HepG2 (cell line): ENCODE data around the gene MAST1. TPM values are rescaled to one million over a fixed set of nuclear protein-coding genes. Genes with fewer than 3 reads are reported as not detected.

Source experiments
- AHDC1 ChIP-seq: sonication (generic); formaldehyde crosslinking; IDR thresholded peaks from 2 replicates; pipeline ENCODE4 v1.5.1; 2020; ENCODE audit warnings: mild to moderate bottlenecking, missing genetic modification reagents, borderline replicate concordance
- ELK4 ChIP-seq: sonication (generic); formaldehyde crosslinking; IDR thresholded peaks from 2 replicates; pipeline ENCODE4 v1.9.0; 2021; ENCODE audit warnings: missing genetic modification reagents, borderline replicate concordance
- EP300 ChIP-seq, 3 experiments: sonication (generic) in 1 of 3; formaldehyde crosslinking in 1 of 3; IDR thresholded peaks; 2 replicates each; pipeline versions ENCODE4 v1.5.1 to v1.6.1; 2011 to 2020; ENCODE audit warnings: low read depth in 2 of 3, low read length in 2 of 3, borderline replicate concordance in 1 of 3, improper control_type of control experiment in 1 of 3, mild to moderate bottlenecking in 1 of 3, missing genetic modification reagents in 1 of 3, moderate library complexity in 1 of 3
- HOXA5 ChIP-seq: sonication (generic); formaldehyde crosslinking; IDR thresholded peaks from 2 replicates; pipeline ENCODE4 v1.4.0; 2020; ENCODE audit warnings: missing genetic modification reagents
- HOXA9 ChIP-seq: sonication (generic); formaldehyde crosslinking; IDR thresholded peaks from 2 replicates; pipeline ENCODE4 v1.8.1; 2022; ENCODE audit warnings: missing genetic modification reagents, mild to moderate bottlenecking, moderate library complexity, borderline replicate concordance
- KDM2A ChIP-seq: sonication (generic); formaldehyde crosslinking; IDR thresholded peaks from 2 replicates; pipeline ENCODE4 v1.4.0; 2020; ENCODE audit warnings: low read depth, missing genetic modification reagents, borderline replicate concordance
- KDM3A ChIP-seq: IDR thresholded peaks from 2 replicates; pipeline ENCODE4 v1.6.1; 2018; ENCODE audit warnings: low read depth, missing compliant biosample characterization
- MIER2 ChIP-seq: IDR thresholded peaks from 2 replicates; pipeline ENCODE4 v1.6.1; 2016; ENCODE audit warnings: missing biosample characterization, missing genetic modification reagents
- MTA1 ChIP-seq: sonication (generic); formaldehyde crosslinking; IDR thresholded peaks from 2 replicates; pipeline ENCODE4 v1.4.0; 2020; ENCODE audit warnings: missing genetic modification reagents, mild to moderate bottlenecking, borderline replicate concordance
- PCBP1 ChIP-seq: fragments of 200-400 bp; formaldehyde crosslinking; IDR thresholded peaks from 2 replicates; pipeline ENCODE4 v1.6.1; 2017; ENCODE audit warnings: mild to moderate bottlenecking, low read depth, low read length, borderline replicate concordance
- PRPF4 ChIP-seq: fragments of 200-400 bp; formaldehyde crosslinking; IDR thresholded peaks from 2 replicates; pipeline ENCODE4 v1.6.1; 2016; ENCODE audit warnings: low read length, low read depth; ENCODE audit not compliant: poor library complexity, severe bottlenecking
- PTBP1 ChIP-seq: fragments of 200-400 bp; formaldehyde crosslinking; IDR thresholded peaks from 2 replicates; pipeline ENCODE4 v1.6.1; 2018; ENCODE audit warnings: low read length, low read depth; ENCODE audit not compliant: poor library complexity, severe bottlenecking
- SIN3A ChIP-seq: IDR thresholded peaks from 2 replicates; pipeline ENCODE4 v1.6.1; 2011; ENCODE audit warnings: low read depth, mild to moderate bottlenecking, control low read depth, low read length, borderline replicate concordance
- SIN3B ChIP-seq: fragments of 150-350 bp; IDR thresholded peaks from 2 replicates; pipeline ENCODE4 v1.6.1; 2014; ENCODE audit warnings: low read length
- SOX13 ChIP-seq, 3 experiments: fragments of 450-650 bp in 1 of 3; sonication (generic) in 1 of 3; formaldehyde crosslinking in 1 of 3; IDR thresholded peaks in 2 of 3; conservative IDR thresholded peaks in 1 of 3; 2 replicates each; pipeline versions ENCODE4 v1.5.0 to v1.6.1; 2016 to 2020; ENCODE audit warnings: antibody characterized with exemption in 1 of 3, mild to moderate bottlenecking in 1 of 3, missing compliant biosample characterization in 1 of 3, missing genetic modification reagents in 1 of 3, moderate library complexity in 1 of 3
- SP4 ChIP-seq: sonication (generic); formaldehyde crosslinking; IDR thresholded peaks from 2 replicates; pipeline ENCODE4 v1.8.1; 2023; ENCODE audit warnings: mild to moderate bottlenecking, missing genetic modification reagents
- TCF12 ChIP-seq, 2 experiments: fragments of 450-650 bp in 1 of 2; sonication (generic) in 1 of 2; formaldehyde crosslinking in 1 of 2; IDR thresholded peaks; 2 replicates each; pipeline versions ENCODE4 v1.6.1 to v1.8.0; 2017 to 2022; ENCODE audit warnings: antibody characterized with exemption in 1 of 2, mild to moderate bottlenecking in 1 of 2, missing genetic modification reagents in 1 of 2, moderate library complexity in 1 of 2
- ZBTB7B ChIP-seq: sonication (generic); formaldehyde crosslinking; IDR thresholded peaks from 2 replicates; pipeline ENCODE4 v1.4.0; 2020; ENCODE audit warnings: missing genetic modification reagents
- ZC3H4 ChIP-seq: sonication (generic); formaldehyde crosslinking; IDR thresholded peaks from 2 replicates; pipeline ENCODE4 v1.4.0; 2020; ENCODE audit warnings: missing genetic modification reagents, borderline replicate concordance
- ZNF468 ChIP-seq: sonication (generic); formaldehyde crosslinking; IDR thresholded peaks from 2 replicates; pipeline ENCODE4 v1.8.0; 2022; ENCODE audit warnings: mild to moderate bottlenecking, moderate library complexity, missing genetic modification reagents
- ZNF839 ChIP-seq: sonication (generic); formaldehyde crosslinking; IDR thresholded peaks from 2 replicates; pipeline ENCODE4 v1.4.0; 2020; ENCODE audit warnings: missing genetic modification reagents, mild to moderate bottlenecking, borderline replicate concordance
- ZSCAN21 ChIP-seq: sonication (generic); formaldehyde crosslinking; IDR thresholded peaks from 2 replicates; pipeline ENCODE4 v1.8.0; 2022; ENCODE audit warnings: mild to moderate bottlenecking, missing genetic modification reagents, moderate library complexity, borderline replicate concordance
- polyA plus RNA-seq, 8 experiments: library from polyadenylated mRNA; depleted of rRNA in 3 of 8; stranded (reverse) in 7 of 8; unstranded in 1 of 8; fragments of >200 nt; fragmentation: Illumina TruSeq in 4 of 8; extraction: Trizol in 4 of 8; gene quantifications; 2 replicates each; pipeline versions ENCODE4 v1.2.1 to v1.2.3, GENCODE V29; 2011 to 2016; ENCODE audit warnings: low read depth in 4 of 8, missing spikeins in 1 of 8, mixed read lengths in 1 of 8; ENCODE audit not compliant: insufficient read depth in 1 of 8
- total RNA-seq, 5 experiments: library from RNA; depleted of rRNA; stranded (reverse); fragments of >200 nt; fragmentation: Illumina TruSeq; extraction: Trizol; gene quantifications; 2 replicates each; pipeline ENCODE4 v1.2.3, GENCODE V29; 2016; ENCODE audit warnings: low read depth in 1 of 5

The MAST1 gene
- total and polyA plus RNA-seq, 2 of the 13 experiments (the other 11 are each of a cell fraction or from before 2014, with no cell fraction given) = 0.73 to 4.7 TPM

GRCh38 chr19:12788682-12789097 is 49.6 kb upstream of the MAST1 start (continued):
- 0 out of 2 replicates have a peak, but pooled peaks have one; percentile 49 for TF ChIP-seq PCBP1
- TF ChIP-seq MTA1 (CRISPR knock-in tag) = peak; percentile 10; the same call in 1 of the 2 replicates
- peak in 1 of 2 experiments; percentile 26; a peak in 1 of 4 replicates for TF ChIP-seq EP300 (IDR thresholded peaks at IDR 0.05; ENCODE audit: low read depth in 2 of 2, low read length in 2 of 2)
- TF ChIP-seq EP300 (CRISPR knock-in tag; IDR thresholded peaks at IDR 0.05; ENCODE audit: borderline replicate concordance) = no peak
- TF ChIP-seq PRPF4 = peak; percentile 48
- no peak for TF ChIP-seq ZNF839 (CRISPR knock-in tag)
- TF ChIP-seq PTBP1 = peak; percentile 59
- no peak; the same call in 1 of the 2 replicates for TF ChIP-seq ZBTB7B (CRISPR knock-in tag)
- no peak for TF ChIP-seq SOX13 (IDR thresholded peaks at IDR 0.05)
- TF ChIP-seq SOX13 (CRISPR knock-in tag; conservative IDR thresholded peaks at IDR 0.05 in 1 of 2, IDR thresholded peaks at IDR 0.05 in 1 of 2) = peak in 1 of 2 experiments; percentile 14; a peak in 1 of 4 replicates
- TF ChIP-seq KDM2A = no peak; the same call in 1 of the 2 replicates
- no peak for TF ChIP-seq HOXA9 (CRISPR knock-in tag)
- no peak for TF ChIP-seq ZC3H4 (CRISPR knock-in tag)
- TF ChIP-seq HOXA5 (CRISPR knock-in tag) = no peak
- TF ChIP-seq ZSCAN21 = 0 out of 2 replicates have a peak, but pooled peaks have one; percentile 37
- TF ChIP-seq KDM3A = no peak
- no peak for TF ChIP-seq SP4 (CRISPR knock-in tag)
- TF ChIP-seq SIN3A = no peak
- TF ChIP-seq MIER2 (CRISPR knock-in tag) = no peak
- no peak for TF ChIP-seq AHDC1 (CRISPR knock-in tag)
- no peak for TF ChIP-seq ZNF468
- no peak for TF ChIP-seq SIN3B
- no peak for TF ChIP-seq TCF12 (IDR thresholded peaks at IDR 0.05)
- TF ChIP-seq TCF12 (CRISPR knock-in tag; IDR thresholded peaks at IDR 0.05) = no peak
- no peak for TF ChIP-seq ELK4
